ENCODE measurements around the gene HINFP. TPM values are rescaled to one million over a fixed set of nuclear protein-coding genes. Genes with fewer than 3 reads are reported as not detected.
A peak's percentile ranks its signal among the peaks of the same experiment; 100 is the strongest.

The HINFP gene
- total and polyA plus RNA-seq, 9 of the 15 experiments (the other 6 are each of a cell fraction or from before 2014, with no cell fraction given) = 13.8 to 34.1 (median 22.5) TPM

- TF ChIP-seq EWSR1 (IDR thresholded peaks at IDR 0.05; ENCODE audit: borderline replicate concordance, low read depth, partially characterized antibody) (no peak), BACH1 (tag; IDR thresholded peaks at IDR 0.05) (no peak), RBFOX2 (IDR thresholded peaks at IDR 0.05; ENCODE audit: low read depth, low read length) (no peak; the same call in 1 of the 2 replicates), CUX1 (CRISPR knock-in tag; IDR thresholded peaks at IDR 0.05) (no peak), NRF1 (conservative IDR thresholded peaks at IDR 0.05 in 1 of 2, IDR thresholded peaks at IDR 0.05 in 1 of 2) (peak; percentile 72 to 76), NFRKB (IDR thresholded peaks at IDR 0.05; ENCODE audit: low read depth) (no peak), HEY1 (CRISPR knock-in tag; IDR thresholded peaks at IDR 0.05; ENCODE audit: borderline replicate concordance) (no peak), NEUROD1 (IDR thresholded peaks at IDR 0.05; ENCODE audit: borderline replicate concordance, low read depth, low read length, partially characterized antibody) (no peak), MXI1 (IDR thresholded peaks at IDR 0.05; ENCODE audit: low read depth, low read length) (no peak)
- TF ChIP-seq, protein P1, sequence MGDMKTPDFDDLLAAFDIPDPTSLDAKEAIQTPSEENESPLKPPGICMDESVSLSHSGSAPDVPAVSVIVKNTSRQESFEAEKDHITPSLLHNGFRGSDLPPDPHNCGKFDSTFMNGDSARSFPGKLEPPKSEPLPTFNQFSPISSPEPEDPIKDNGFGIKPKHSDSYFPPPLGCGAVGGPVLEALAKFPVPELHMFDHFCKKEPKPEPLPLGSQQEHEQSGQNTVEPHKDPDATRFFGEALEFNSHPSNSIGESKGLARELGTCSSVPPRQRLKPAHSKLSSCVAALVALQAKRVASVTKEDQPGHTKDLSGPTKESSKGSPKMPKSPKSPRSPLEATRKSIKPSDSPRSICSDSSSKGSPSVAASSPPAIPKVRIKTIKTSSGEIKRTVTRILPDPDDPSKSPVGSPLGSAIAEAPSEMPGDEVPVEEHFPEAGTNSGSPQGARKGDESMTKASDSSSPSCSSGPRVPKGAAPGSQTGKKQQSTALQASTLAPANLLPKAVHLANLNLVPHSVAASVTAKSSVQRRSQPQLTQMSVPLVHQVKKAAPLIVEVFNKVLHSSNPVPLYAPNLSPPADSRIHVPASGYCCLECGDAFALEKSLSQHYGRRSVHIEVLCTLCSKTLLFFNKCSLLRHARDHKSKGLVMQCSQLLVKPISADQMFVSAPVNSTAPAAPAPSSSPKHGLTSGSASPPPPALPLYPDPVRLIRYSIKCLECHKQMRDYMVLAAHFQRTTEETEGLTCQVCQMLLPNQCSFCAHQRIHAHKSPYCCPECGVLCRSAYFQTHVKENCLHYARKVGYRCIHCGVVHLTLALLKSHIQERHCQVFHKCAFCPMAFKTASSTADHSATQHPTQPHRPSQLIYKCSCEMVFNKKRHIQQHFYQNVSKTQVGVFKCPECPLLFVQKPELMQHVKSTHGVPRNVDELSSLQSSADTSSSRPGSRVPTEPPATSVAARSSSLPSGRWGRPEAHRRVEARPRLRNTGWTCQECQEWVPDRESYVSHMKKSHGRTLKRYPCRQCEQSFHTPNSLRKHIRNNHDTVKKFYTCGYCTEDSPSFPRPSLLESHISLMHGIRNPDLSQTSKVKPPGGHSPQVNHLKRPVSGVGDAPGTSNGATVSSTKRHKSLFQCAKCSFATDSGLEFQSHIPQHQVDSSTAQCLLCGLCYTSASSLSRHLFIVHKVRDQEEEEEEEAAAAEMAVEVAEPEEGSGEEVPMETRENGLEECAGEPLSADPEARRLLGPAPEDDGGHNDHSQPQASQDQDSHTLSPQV (IDR thresholded peaks at IDR 0.05) = 0 out of 2 replicates have a peak, but pooled peaks have one; percentile 13
Observed at GRCh38 chr11:119115484-119116234, 5.7 kb upstream of the HINFP start (continued).
